ENCODE data around the gene AMBP. TPM values are rescaled to one million over a fixed set of nuclear protein-coding genes. Genes with fewer than 3 reads are reported as not detected.

AMBP gene
- total RNA-seq, 2 experiments from 2014 or later: not detected

DNA sequence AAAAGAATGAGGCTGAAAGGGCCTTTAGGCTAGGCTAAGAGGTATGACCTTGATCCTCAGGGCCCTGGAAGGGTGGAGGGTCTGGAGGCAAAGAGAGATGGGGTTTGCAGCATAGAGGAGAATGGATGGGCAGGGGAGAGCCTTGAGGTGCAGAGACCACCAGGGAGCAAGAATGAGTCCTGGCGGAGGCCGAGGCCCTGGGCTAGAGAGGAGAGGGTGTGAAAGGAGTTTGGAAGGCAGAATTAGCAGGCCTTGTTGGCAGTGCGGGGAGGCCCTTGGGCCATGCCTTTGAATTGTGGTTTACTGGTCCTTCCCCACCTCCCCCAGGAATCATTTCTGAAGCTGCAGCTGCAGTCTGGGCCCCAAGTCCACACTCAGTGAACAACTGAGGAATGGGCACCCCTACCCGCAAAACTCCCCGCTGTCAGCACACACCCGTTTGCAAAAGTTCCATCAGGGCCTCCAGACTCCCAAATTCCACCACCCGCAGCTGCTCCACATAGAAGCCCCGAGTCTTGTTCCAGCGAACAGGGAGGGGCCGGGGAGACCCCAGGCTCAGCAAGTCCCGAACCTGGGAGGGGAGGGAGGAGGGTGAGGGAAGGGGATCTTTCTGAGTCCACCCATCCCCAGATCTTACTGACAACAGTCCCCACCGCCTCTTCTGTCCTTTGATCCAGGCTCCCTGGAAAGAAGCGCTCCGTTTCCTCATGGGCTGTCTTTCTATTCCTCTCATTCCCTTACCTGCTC, 18.9 kb upstream of the AMBP start:
- Mint-ChIP-seq H3K4me1 (no peaks in the 10 kb centered on the region), H3K9me3 (ENCODE audit: low read depth) (peaks cover 4% of the 10 kb centered on the region), H3K36me3 (ENCODE audit: low read depth) (peaks cover 3% of the 10 kb centered on the region), H3K27ac (no peak overlapping the region), H3K4me3 (no peak overlapping the region), H3K27me3 (peaks cover 35% of the 10 kb centered on the region)
- ChIA-PET CTCF (interaction anchor here (0.6 kb wide), 1 partner anchor 26 kb away, joined by 3 read pairs; no protein-coding TSS in a partner anchor), POLR2A (no interaction called here)
- ATAC-seq (no peak), DNase-seq (no peak)
- intact Hi-C loops (cut with DNase I, micrococcal nuclease): no loop called here

DNA sequence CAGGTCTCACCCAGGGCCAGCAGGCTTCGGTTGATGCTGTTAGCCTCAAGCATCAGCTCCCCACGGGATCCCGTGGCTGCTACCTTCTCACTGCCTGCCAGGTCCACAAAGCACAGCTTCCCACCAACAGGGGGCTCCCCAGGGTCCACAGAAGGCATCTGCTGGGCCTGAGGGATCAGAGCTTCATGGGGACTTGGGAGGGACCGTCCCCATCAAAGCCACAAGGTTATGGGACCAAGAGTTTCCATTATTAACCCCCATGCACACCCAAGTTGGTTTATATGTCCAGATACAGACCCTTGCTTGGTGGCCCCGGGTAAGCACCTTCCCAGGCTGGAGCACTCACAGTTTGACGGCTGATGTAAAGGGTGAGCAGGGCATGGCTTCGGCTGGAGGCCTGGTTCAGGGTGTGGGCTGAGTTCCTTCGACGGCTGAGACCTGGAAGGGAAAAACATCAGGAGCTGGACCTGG, 18.0 kb upstream of the AMBP start:
- POLR2A ChIA-PET: no interaction called here
- H3K4me3 Mint-ChIP-seq: no peak overlapping the region
- peak; percentile 24 for DNase-seq
- no peaks in the 10 kb centered on the region for H3K4me1 Mint-ChIP-seq
- no peak overlapping the region for H3K27ac Mint-ChIP-seq
- peaks cover 28% of the 10 kb centered on the region for H3K27me3 Mint-ChIP-seq
- no peaks in the 10 kb centered on the region for H3K36me3 Mint-ChIP-seq (ENCODE audit: low read depth)
- intact Hi-C loops (cut with DNase I, micrococcal nuclease): no loop called here
- ATAC-seq: no peak
- no peaks in the 10 kb centered on the region for H3K9me3 Mint-ChIP-seq (ENCODE audit: low read depth)
- CTCF ChIA-PET: interaction anchor here (0.6 to 2.5 kb wide), 4 partner anchors 12 to 208 kb away, joined by 3 to 10 read pairs (median 5); no protein-coding TSS in a partner anchor

DNA sequence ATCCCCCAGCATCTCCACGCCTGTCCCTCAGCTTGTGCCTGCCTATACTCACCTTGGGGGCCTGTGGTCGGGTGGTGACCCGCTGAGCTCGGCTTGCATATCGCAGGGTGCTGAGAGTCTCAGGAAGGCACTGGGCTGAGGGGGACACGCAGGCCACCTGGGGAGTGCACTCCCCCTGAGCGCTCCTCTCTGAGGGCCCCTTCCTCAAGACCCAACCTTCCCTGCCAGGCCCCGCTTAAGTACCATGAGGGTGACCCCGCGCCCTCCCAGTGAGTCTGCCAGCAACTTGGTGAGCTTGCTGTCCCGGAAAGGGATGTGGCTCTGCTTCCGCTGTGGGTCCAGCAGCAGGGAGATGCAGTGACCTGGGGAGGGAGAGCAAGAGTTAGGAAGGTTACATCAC, 16.9 kb upstream of the AMBP start:
- no peak for ATAC-seq
- Mint-ChIP-seq H3K27me3 (peaks cover 29% of the 10 kb centered on the region), H3K4me1 (no peaks in the 10 kb centered on the region), H3K9me3 (ENCODE audit: low read depth) (no peaks in the 10 kb centered on the region), H3K36me3 (ENCODE audit: low read depth) (no peaks in the 10 kb centered on the region), H3K27ac (no peak overlapping the region), H3K4me3 (no peak overlapping the region)
- POLR2A ChIA-PET: no interaction called here
- intact Hi-C loops (cut with DNase I, micrococcal nuclease): no loop called here
- DNase-seq: no peak
- CTCF ChIA-PET: interaction anchor here (0.6 to 2.5 kb wide), 4 partner anchors 10 to 196 kb away, joined by 3 to 10 read pairs (median 5); no protein-coding TSS in a partner anchor

DNA sequence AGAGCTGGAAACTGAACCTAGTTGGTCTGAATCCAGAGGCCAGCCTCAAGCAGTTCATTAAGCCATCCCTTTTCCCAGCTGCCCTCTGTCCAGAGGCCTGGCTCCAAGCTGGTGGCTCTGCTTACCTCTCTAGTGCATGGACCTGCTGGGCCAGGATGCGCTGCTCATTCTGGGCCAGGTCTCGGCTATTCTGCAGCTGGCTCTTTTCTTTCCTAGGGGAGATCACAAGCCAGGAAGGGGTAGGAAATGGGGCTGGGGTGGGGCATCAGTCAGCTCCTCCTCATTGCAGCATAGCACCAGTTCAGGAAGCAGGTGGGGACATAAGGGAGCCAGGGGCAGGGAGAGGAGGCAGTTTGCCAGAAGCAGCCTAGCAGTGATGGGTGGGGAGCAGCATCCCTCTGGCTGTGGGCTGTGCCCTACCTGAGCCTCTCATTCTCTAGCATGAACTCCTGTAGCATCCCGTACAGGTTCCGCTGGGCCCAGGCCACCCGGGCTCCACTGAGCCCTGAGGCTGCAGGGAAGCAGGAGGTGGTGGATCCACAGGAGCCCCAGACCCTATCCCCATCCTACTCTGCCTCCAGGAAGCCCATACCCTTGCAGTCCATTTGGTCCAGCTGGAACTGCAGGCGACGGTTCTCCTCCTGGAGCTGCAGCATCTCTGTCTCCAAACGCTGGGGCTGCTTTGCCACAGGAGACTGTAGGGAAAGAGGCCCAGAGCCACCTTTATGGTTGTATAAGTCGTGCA, 15.8 kb upstream of the AMBP start:
- DNase-seq (no peak), ATAC-seq (no peak)
- intact Hi-C loops (cut with DNase I, micrococcal nuclease): no loop called here
- ChIA-PET POLR2A (no interaction called here), CTCF (interaction anchor here (0.7 to 2.5 kb wide), 7 partner anchors 8 to 197 kb away, joined by 3 to 10 read pairs (median 4); no protein-coding TSS in a partner anchor)
- H3K27ac Mint-ChIP-seq: no peak overlapping the region
- no peaks in the 10 kb centered on the region for H3K9me3 Mint-ChIP-seq (ENCODE audit: low read depth)
- H3K4me3 Mint-ChIP-seq: no peak overlapping the region
- peaks cover 24% of the 10 kb centered on the region for H3K27me3 Mint-ChIP-seq
- H3K36me3 Mint-ChIP-seq (ENCODE audit: low read depth): no peaks in the 10 kb centered on the region
- no peaks in the 10 kb centered on the region for H3K4me1 Mint-ChIP-seq

DNA sequence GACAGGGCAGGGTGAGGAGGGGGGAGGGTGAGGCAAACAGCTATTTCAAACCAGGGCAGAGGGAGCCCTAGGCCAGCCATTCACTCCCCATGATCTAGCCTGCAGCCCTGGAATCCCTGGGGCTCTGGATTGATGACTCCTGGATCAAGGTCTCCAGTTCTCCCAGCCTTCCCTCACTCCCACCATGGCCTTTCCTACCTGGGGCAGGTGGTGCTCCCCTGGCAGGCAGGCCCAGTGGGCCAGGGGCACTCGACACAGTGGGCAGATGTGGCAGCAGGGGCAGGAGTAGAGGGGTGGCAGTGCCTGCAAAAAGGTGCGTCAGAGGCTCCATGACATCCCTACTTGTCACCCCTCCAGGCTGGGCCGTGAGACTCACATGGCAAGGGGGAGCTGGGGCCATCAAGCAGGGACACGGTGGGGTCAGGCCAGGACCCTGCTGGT, 15.0 kb upstream of the AMBP start:
- intact Hi-C loops (cut with DNase I, micrococcal nuclease): no loop called here
- H3K27me3 Mint-ChIP-seq: peaks cover 22% of the 10 kb centered on the region

DNA sequence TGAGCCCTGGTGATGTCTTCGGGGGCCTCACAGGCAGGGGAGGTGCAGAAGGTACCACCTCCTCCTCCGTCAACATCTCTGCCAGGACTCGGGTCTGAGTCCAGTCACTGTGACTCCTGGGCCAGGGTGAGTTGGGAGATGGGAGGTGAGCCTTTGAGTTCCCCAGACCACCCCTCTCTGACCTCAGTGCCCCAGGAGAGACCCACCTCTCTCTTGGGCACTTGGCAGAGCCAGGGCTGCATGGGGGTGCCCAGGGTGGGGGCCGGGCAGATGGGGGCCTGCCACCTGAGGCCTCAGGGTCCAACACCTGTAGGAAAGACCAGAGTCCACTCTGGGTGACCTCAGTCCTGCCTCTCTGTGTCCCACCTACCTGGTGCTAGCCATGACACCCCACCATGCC, 14.2 kb upstream of the AMBP start:
- Mint-ChIP-seq H3K27ac (no peak overlapping the region), H3K27me3 (peaks cover 18% of the 10 kb centered on the region), H3K4me3 (no peak overlapping the region), H3K4me1 (no peaks in the 10 kb centered on the region), H3K9me3 (ENCODE audit: low read depth) (no peaks in the 10 kb centered on the region), H3K36me3 (ENCODE audit: low read depth) (no peaks in the 10 kb centered on the region)
- ChIA-PET POLR2A (no interaction called here), CTCF (no interaction called here)
- DNase-seq (no peak), ATAC-seq (no peak)
- intact Hi-C loops (cut with DNase I, micrococcal nuclease): no loop called here

More for the DNA sequence above, 15.0 kb upstream of the AMBP start:
- DNase-seq (no peak), ATAC-seq (no peak)
- Mint-ChIP-seq H3K4me3 (no peak overlapping the region), H3K36me3 (ENCODE audit: low read depth) (no peaks in the 10 kb centered on the region), H3K4me1 (no peaks in the 10 kb centered on the region), H3K9me3 (ENCODE audit: low read depth) (no peaks in the 10 kb centered on the region), H3K27ac (no peak overlapping the region)
- POLR2A ChIA-PET: no interaction called here
- CTCF ChIA-PET: no interaction called here

DNA sequence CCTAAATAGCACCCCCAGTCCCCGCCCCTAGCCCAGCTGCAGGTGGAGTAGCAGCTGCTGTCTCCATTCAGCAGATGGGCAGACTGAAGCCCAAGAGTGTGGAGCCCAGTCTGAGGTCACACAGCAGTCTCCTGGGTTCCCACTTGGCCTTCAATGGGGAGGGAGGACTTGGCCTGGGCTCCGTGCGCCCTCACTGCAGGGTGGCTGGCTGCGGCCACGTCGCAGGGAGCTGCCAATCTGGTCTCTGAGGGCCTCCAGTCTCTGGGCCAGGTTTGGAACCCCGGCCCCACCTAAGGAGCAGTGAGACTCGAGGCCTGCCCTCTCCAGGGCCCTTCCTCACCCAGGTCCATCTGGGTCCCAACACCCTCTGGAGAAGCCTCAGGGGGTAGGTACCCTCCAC, 13.6 kb upstream of the AMBP start:
- ATAC-seq (no peak), DNase-seq (no peak)
- Mint-ChIP-seq H3K9me3 (ENCODE audit: low read depth) (no peaks in the 10 kb centered on the region), H3K4me3 (no peak overlapping the region), H3K27me3 (peaks cover 12% of the 10 kb centered on the region), H3K36me3 (ENCODE audit: low read depth) (no peaks in the 10 kb centered on the region), H3K4me1 (no peaks in the 10 kb centered on the region), H3K27ac (no peak overlapping the region)
- ChIA-PET POLR2A (no interaction called here), CTCF (interaction anchor here (0.8 to 1.1 kb wide), 2 partner anchors 9 to 10 kb away, joined by 4 read pairs; no protein-coding TSS in a partner anchor)
- intact Hi-C loops (cut with DNase I, micrococcal nuclease): no loop called here

DNA sequence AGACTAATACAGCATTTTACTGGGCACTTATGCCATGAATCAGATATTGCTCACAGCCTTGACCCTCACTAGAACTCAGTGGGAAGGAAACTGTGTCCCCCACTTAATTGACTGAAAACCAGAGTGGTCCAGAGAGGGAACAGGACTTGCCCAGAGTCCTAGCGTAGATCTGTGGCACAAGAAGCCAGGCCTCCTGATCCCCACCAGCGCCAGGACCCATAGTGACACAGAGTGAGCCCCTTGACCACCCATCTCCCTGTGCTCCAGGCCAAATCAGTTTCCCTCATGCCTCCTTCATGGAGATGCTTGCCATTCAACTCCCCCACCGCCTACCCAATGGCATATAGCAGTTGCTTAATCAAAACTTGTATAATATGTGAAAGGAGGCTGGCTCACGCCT, 12.7 kb upstream of the AMBP start:
- Mint-ChIP-seq H3K27ac (no peak overlapping the region), H3K4me3 (no peak overlapping the region), H3K9me3 (ENCODE audit: low read depth) (no peaks in the 10 kb centered on the region), H3K27me3 (peaks cover 7% of the 10 kb centered on the region), H3K4me1 (no peaks in the 10 kb centered on the region), H3K36me3 (ENCODE audit: low read depth) (no peaks in the 10 kb centered on the region)
- no peak for DNase-seq
- intact Hi-C loops (cut with DNase I, micrococcal nuclease): no loop called here
- ChIA-PET POLR2A (no interaction called here), CTCF (interaction anchor here (1.1 kb wide), 1 partner anchor 8 kb away, joined by 4 read pairs; no protein-coding TSS in a partner anchor)
- no peak for ATAC-seq

DNA sequence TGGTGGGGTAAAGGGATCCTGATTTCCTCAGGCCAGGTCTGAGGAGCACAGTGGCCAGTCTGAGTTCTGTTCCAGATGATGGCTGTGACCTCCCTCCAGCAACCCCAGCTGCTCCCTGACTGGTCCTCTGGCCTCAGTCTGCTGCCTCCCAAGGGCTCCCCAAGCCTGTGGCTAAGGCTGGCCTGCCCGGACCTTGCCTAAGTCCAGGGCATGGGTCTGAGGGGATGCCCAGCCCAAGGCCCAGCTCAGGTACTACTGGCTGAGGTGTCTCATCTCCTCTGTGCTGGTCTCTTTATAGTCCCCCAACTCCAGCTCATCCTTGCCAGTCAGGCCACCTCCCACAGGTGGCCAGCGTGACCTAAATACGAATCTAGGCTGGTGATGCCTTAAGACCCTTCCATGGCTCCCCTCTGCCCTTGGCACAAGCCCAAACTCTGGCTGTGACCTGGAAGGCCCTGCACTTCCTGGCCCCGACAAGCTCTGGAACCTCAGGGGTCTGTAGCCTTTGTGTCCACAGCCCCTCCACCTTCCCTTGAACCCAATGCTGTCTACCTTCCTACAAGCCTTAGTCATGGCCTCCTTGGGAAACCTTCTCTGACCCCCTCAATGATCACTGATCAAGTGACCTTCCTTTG, 11.2 kb upstream of the AMBP start:
- ChIA-PET POLR2A (no interaction called here), CTCF (interaction anchor here (1.0 kb wide), 1 partner anchor 17 kb away, joined by 3 read pairs; no protein-coding TSS in a partner anchor)
- no peak overlapping the region for H3K4me3 Mint-ChIP-seq
- DNase-seq (no peak), ATAC-seq (no peak)
- no peak overlapping the region for H3K27ac Mint-ChIP-seq
- H3K36me3 Mint-ChIP-seq (ENCODE audit: low read depth): no peaks in the 10 kb centered on the region
- intact Hi-C loops (cut with DNase I, micrococcal nuclease): no loop called here
- H3K9me3 Mint-ChIP-seq (ENCODE audit: low read depth): no peaks in the 10 kb centered on the region
- no peaks in the 10 kb centered on the region for H3K4me1 Mint-ChIP-seq
- peaks cover 4% of the 10 kb centered on the region for H3K27me3 Mint-ChIP-seq

DNA sequence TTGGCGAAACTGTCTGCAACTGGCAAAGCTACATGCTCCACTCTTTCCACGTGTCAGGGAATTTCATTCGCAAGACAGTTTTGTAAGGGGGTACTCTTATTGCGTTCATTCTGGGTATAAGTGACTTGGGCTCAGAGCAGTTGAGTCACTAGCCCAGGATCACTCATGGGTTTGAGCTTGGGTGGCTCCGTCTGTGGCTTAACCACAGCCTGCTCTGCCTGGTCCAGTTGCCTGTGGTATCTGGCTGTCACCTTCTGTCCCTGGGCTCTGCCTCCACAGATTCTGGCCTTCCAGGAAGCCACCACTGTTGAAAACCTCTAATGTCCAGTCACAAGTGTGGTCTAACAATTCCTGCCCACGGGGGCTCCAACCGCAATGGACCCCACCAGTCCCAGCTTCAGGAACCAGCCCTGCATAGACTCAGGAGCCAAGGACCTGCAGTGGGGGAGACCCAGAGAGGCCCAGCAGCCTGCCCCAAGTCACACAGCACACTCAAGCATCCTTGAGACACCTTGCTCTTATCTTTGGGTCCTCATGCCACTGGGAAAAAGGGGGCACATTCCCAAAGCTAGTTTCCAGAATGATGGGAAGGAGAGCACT, 10.6 kb upstream of the AMBP start:
- no peaks in the 10 kb centered on the region for H3K36me3 Mint-ChIP-seq (ENCODE audit: low read depth)
- H3K4me3 Mint-ChIP-seq: no peak overlapping the region
- intact Hi-C loops (cut with DNase I, micrococcal nuclease): no loop called here
- CTCF ChIA-PET: no interaction called here
- ATAC-seq (no peak), DNase-seq (no peak)
- H3K27ac Mint-ChIP-seq: no peak overlapping the region
- H3K4me1 Mint-ChIP-seq: no peaks in the 10 kb centered on the region
- POLR2A ChIA-PET: no interaction called here
- no peaks in the 10 kb centered on the region for H3K9me3 Mint-ChIP-seq (ENCODE audit: low read depth)
- H3K27me3 Mint-ChIP-seq: peaks cover 4% of the 10 kb centered on the region

DNA sequence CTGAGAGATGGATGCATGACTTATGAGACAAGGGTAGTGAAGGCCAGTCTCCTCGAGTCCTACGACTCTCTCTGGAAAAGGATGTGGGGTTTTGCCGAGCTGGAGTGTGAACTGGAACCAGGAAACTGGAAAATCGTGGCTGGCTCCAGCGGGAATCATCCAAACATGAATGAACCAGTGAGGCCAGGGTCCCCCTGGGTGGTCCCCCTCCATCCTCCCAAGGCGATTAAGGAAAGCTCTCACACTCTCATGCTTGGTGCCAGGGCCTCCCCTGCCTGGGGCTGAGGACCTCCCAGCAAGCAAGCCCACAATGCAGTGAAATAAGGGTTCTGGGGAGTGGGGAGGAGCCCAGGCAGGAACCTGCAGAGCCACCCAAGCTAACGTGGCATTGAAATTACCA, 9.6 kb upstream of the AMBP start:
- Mint-ChIP-seq H3K27ac (no peak overlapping the region), H3K27me3 (peaks cover 2% of the 10 kb centered on the region), H3K9me3 (ENCODE audit: low read depth) (no peaks in the 10 kb centered on the region), H3K4me1 (no peaks in the 10 kb centered on the region), H3K36me3 (ENCODE audit: low read depth) (no peaks in the 10 kb centered on the region), H3K4me3 (no peak overlapping the region)
- intact Hi-C loops (cut with DNase I, micrococcal nuclease): no loop called here
- POLR2A ChIA-PET: no interaction called here
- ATAC-seq (no peak), DNase-seq (no peak)
- CTCF ChIA-PET: no interaction called here
